ENCODE data around the gene MAP7.

Gene MAP7

DNA sequence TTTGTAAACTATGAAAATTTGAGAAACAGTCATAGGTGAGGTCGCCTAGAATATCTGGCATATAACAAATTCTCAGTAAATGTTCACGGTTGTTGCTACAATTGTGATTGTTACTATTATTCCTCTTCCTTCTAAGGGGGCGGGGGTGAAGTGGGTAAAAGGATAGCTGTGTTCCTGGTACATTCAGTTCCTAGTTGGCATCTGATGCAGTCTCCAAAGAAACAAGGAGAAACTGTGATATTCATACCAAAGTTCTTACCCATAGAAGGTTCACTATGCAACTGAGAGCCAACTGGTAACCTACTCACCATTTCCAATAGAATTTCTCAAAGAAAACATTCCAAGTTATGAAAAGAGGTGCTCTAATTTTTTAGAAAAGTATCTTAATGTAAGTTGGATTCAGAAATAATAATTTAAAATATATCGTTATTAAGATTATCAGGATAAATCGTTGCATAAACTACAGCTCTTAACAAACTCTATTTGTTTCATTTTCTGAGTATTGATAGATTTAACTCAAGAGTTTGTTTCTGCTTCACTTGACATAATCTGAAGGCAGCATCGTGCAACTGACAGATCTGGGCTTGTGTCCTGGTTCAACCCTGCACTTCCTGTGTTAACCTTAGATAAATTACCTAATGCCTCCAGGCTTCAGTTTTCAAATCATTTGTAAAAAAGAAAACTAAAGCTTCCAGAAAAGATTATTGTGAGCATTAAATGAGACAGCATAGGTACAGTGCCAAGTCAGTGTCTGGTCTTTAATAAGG lies 13.3 kb upstream of the MAP7 start:
- DNase-seq: no peak

DNA sequence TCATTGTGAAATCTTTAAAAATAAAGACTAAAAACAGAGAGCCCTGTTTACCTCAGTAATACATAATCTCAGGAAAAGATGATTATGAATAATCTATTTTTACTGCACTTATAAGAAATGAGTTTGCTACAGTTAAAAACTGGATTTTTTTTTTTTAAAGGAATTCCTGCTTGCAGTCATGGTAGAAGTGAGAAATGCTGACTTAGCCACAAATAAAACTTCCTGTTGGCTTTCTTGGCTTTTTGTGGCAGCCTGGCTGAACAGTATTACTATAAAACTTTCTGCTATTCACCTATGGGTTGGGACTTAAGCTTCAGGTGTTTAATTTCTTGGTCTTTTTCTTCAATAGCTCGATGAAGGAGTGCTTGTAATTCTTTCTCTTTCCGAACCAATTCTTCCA lies 12.0 kb upstream of the MAP7 start:
- no peak for DNase-seq

DNA sequence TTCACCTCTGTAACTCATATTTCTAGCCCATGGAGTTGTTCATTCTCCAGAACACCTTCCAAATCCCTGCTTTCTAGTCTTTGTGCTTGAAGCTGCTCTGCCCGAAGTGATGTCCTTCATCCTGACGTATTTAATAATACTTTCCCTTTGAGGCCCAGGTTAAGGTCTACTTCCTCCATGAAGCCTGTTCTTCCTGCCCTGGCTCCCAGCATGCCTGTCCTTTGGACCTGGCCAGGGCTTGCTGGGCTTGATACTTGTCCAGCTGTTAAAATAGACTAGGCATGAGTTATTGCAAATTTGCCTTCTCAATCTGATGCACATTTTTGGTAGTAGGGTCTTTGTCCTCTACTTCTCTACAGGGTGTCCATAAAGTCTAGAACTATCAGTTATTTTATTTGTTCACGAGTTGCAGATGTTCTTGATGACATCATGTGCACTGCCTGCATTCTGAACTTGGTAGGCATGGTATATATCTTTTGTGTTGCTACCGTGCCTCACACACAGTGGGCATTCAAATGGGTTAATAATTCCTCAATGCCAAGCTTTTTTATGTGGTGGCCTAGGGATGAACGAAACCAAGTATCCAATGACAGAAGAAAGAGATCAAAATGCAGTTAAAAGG lies 3.1 kb upstream of the MAP7 start:
- no peak for DNase-seq

DNA sequence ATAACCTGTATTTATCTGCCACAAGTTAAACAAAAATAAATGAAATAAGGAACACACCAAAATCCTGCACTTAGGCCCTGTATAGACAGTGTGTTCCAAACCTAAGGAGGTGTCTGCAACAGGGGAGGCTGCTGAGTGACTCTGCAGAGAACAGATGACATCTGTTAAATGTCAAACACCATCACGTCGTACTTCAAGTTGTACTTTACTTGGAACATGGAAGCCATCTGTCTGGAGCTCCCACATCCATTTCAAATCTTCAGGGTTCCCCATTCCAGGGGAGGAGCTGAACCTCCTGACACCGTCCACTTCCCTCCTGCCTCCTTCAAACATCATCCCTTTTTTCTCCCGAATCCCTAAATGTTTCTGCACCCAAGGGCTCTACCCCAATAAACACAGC lies 1.8 kb upstream of the MAP7 start:
- DNase-seq: no peak

DNA sequence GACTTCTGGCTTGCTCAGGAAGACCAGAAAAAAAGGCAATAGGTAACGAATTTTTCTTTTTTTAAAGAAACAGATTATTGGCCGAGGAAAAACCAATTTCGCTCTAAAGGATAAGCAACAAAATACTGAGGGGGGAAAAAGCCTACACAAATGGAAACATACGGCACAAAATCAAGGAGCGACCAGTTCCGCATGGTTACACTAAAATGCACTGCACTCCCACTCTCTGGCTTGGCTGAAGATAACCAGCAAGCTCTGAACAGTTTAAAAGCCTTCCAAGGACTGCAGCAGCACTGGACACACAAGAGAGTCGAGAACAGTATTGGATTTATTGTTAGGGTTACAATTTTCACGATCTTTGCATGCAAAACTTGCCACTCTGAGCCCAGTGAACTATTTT lies 881 bp upstream of the MAP7 start:
- no peak for DNase-seq

DNA sequence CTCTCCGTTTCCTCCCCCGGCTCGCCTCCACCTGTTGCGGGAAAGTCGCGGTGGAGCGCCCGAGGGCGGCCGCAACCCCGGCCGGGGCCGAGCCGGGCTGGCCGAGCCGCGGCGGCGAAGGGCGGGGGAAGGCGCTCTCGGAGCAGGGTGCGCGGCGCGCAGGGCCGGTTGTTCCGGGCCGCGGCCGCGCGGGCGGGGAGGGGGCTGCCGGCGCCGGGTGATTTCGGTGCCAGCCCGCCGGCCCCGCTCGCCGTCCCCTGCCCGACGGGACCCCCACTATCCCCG lies 235 bp downstream of the MAP7 start:
- no peak for DNase-seq

DNA sequence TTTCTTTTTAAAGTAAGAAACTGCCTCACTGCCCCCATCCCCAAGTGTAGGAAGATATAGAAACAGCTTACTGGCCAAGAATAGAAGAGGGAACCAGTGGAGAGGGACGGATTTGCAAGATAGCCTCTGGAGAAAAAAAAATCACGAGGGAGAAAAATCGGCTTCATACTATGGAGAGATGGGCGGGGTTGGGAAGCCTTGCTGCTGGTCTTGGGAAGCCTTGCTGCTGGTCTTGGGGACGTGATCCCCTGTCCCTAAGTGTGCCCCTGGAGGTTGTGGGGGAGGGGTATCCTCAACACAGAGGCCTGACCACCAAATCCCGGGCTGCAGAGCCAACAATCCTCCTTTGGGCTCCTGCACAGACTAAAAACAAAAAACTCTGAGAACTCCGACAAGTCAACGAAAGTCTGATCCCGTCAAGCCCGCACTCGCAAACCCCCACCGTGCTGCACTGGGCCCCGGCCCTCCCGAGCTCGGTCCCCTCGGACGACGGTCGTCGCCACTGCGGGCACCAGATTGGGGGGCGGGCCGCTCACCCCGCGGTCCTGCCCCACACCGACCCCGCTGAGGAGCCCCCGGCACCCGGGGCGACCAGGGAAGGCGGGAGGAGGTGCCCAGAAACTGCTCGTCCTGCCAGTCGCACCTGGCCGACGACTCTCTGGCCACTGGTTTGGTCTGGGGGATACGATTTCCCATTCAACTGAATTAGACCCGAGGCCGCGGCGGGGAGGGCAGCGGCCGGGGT lies 750 bp downstream of the MAP7 start:
- DNase-seq: no peak

DNA sequence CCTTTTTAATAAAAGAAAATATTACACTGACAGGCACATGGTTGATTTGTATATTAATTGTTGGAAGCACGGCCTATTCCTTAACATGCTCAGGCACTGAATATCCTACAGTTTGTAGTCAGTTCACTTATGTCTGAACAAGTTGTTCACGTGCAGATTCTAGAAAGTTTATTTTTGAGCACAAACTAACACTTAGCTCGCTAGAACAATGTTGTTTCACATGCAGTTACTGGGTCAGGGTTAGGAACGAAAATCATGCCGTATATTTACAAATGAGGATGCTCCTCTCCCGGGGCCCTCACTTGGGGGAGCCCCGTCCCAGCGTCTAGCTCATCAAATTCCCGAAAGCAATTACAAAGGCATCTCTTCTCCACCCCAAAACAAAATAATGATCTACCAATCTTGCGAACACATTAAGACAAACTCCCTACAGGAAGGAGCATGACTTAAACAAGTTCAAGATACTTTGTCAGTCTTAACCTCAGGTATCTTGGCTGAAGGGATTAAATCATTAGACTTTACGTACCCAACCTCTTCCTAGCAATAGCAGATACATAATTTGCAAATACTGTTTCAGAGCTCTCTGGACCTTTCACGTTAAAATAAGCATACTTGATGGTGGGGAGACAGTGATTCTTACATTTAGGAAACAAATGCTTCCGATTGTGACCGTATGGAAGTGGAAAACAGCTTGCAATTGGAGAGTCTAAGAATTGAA lies 1.5 kb downstream of the MAP7 start:
- DNase-seq: no peak

DNA sequence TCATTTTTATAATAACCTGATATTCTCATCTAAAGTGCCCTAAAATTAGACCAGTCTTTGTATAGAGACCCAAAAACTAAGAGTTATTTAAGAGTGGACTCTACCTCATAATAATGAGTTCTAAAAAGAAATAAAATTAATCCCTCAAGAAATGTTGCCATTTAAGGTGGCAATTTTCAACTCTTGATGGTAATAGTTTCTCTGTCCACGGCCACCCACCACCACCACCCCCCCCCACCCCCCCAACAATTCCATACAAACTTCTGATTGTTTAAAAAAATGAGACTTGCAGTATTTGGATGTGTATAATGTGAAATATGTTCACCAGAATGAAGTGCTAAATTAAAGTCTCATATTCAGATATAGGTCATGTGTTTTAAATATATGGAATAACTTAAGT lies 2.4 kb downstream of the MAP7 start:
- no peak for DNase-seq

DNA sequence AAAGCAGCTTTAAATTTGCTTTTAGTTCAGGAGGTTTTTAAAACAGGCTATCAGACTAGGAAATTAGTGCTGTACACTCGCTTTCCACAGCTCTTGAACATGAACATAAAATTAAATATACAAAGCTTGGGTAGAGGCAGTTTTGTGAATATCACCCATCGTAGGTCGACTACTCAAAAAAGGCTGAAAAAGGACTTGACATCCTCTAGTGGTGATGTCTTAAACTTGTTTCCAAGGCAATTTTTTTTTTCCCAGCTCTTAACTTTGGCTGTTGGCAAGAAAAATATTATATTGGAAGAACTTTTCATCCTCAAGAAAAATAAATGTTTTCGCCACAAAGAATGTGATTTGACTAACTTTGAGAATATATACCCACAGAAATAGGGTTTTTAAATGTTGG lies 2.9 kb downstream of the MAP7 start:
- no peak for DNase-seq

DNA sequence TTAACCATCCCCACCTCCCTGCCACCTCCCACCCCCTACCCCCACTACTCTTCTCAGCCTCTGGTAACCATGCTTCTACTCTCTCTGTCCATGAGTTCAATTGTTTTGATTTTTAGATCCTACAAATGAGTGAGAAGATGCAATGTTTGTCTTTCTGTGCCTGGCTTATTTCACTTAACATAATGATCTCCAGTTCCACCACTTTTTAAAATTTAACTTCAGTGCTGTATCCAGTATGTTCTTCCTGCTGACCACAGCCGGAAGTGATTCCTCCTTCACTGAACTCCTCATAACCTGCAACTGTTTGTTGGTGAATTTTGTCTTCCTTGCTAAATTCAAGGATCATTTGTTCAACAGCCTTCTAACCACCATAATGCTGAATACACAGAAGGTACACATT lies 3.9 kb downstream of the MAP7 start:
- no peak for DNase-seq

DNA sequence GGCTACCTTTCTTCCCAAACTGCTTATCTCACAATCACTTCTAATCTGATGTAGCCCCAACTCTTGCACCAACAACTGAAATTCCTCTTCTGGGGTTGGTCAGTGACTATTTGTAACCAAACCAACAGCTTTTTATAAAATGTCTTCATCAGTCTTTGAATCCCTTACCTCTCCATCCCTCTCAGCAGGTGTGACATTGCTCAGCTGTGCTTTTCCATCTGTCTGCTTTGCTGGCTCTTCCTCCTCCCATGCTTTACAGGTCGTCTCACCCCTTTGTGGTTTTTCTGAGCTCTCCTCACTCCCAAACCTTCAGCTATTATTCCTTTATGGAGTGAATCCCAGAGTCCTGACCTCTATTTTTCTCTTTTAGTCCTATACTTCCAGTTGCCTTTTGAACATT lies 5.9 kb downstream of the MAP7 start:
- DNase-seq: no peak

DNA sequence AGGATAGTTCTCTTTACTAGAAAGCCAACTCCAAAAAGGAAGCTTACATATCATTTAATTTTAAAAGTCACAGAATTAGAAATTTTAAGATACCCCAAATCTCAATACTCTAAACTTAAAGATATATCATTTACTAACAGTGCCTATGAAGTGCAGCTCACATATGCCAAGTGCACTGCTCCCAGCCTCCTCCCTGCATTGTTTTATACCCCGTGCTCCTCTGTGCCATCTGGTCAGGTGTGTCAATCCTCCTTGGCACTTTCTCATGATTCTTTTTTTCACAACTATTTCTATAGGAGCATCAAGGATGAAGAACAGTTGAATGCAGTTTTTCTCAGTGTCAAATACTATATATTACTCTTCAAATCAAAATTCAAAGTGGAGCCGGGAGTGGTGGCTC lies 8.8 kb downstream of the MAP7 start:
- DNase-seq: no peak

DNA sequence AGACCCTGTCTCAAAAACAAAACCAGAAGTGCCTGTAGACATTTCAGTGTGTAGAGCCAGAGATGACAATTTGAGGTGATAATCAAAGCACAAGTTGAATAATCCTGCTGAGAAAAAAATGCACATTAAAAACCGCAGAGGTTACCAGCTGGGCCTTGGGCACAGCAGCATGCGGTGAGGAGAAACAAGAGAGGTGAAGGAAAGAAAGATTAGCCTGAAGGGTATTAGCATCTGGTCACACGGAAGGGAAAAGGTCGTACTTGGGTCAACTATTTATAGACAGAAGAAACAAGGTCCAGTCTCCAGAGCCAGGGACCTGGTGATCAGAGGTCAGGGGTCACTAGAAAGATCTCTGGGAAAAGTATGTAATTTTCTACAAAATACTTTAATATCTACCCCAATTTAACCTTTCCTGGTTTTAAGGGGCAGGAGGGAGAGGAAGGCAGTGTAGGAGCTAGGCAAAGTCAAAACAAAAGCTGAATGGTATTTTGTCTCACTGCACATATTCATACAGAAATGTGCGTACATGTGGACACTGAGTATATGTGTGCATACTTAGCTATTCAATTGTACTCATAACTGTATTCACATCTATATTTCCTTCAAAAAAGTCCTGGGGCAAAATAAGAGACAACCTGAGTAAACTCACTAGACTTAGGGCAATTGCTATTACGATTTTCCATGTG lies 10.1 kb downstream of the MAP7 start:
- no peak for DNase-seq

DNA sequence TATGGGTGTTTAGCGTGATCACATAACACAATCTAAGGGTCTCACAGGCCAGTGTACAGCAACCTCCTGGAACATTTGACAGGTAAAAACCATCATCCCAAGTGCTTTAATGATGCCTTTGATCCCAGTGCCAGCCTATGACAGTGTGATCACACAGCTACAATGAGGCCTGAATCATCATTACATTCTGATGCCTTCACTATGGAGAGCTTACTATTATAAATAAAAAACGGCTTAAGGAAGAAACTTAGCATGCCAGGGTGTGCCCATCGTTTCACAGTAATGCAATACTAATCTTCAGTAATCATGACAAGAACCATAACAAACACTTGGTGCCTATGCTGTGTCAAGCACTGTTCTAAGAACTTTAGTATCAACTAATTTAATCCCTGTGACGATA lies 11.4 kb downstream of the MAP7 start:
- DNase-seq: no peak

DNA sequence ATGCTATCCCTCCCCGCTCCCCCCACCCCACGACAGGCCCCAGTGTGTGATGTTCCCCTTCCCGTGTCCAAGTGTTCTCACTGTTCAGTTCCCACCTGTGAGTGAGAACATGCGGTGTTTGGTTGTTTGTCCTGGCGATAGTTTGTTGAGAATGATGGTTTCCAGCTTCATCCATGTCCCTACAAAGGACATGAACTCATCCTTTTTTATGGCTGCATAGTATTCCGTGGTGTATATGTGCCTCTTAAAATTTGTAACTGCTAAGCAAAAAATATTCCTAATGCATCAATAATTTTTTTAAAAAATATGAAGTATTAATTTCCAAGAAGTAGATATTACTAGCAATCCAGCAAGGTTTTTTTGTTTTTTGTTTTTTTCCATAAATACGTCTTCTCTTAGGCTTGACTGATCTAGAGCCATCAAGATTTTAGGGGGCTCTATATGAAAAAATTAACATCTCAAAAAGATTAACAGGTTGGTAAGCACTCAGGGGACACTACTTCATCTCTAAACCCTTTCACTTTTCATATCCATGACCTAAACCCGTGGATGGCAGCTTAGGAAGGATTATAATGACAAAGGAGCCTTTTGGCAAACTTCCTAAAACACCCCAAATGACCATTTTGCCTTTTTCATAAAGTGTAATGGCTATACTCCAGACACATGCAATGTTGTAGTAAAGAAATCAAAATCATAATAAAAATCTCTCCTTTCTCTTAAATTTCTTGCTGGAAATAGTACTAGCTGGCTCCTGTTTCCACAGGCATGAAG lies 14.2 kb downstream of the MAP7 start:
- no peak for DNase-seq

DNA sequence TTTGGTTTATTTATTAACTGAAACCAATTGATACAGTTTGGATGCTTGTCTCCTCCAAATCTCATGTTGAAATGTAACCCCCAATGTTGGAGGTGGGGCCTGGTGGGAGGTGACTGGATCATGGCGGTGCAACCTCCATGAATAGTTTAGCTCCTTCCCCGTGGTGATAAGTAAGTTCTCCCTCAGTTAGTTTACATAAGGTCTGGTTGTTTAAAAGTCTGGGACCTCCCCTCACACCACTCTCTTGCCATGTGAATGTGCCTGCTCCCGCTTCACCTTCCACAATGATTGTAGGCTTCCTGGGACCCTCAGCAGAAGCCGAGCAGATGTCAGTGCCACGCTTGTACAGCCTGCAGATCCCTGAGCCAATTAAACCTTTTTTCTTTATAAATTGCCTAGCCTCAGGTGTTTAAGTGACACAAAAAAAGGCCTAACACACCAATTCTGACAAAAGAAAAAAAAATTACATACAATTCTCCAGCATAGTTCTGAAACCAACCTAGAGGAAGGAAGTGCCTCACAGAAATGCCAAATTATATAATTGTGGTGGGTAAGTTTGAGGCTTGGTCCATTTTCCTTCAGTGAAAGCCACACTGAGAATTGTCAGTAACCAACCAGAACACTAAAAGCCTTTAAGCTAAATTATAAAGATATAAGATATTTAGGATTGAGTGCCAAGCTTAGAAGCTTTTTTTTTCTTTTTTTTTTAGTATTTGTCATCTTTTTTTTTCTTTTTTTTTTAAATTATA lies 15.0 kb downstream of the MAP7 start:
- DNase-seq: no peak

DNA sequence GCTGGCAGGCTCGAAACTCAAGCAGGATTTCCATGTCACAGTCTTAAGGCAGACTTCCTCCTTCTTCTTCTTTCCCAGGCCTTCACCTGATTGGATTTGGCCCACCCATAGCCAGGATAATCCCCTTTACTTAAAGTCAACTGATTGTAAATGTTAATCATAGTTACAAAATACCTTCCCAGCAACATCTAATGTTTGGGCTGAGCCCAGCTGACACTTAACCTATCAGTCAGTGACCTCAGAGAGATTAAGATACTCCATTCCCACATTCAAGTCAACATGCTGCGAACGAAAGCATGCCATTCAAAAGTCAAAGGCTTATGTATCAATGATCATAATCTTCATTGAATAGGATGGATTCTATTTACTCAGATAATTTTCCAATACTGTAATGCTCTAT lies 16.0 kb downstream of the MAP7 start:
- no peak for DNase-seq

DNA sequence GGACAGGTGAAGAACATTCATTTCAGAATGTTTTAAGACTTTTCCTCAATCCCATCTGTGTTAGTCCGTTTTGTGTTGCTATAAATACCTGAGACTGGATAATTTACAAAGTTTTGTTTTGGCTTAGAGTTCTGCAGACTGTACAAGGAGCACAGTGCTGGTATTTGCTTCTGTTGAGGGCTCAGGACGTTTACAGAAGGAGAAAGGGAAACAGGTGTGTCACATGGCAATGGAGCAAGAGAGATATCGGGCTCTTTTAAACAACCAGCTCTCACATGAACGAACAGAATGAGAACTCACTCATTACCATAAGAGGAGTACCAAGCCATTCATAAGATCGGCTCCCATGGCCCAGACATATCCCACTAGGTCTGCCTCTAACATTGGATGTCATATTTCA lies 16.7 kb downstream of the MAP7 start:
- DNase-seq: no peak

DNA sequence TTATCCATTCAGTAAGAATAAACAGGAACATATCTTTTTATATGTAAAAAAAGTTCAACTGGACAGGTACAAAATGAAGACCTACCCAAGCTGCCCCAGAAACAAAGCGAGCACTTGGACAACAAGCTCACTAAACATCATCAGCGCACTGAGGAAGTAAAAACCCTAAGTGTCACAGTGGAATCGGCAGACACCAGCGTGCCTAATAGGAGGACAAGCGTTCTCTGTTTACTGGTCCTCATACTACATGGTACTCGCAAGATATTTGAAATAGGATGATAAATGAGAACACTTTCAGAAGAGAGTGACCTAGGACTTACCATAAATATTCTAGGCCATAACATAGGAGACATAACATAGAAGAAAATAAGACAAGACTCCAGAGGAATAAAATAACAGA lies 18.2 kb downstream of the MAP7 start:
- DNase-seq: no peak

DNA sequence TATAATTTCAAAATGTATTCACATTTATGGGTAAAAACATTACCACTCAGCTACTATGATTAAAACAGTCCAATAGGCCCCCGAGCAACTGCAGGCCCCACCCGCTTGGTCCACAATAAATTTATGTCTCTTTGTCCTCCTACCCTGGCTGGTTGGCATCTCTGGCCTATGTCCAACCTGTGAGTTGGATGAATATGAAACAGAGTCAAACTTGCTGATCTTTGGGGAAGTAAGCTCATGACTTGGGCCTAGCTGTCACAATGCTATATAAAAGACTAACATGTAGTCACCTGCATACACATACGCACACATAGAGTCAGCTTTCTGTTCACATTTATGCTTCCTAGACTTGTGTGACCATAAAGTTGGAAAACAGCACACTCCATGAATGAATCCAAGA lies 20.5 kb downstream of the MAP7 start:
- no peak for DNase-seq

DNA sequence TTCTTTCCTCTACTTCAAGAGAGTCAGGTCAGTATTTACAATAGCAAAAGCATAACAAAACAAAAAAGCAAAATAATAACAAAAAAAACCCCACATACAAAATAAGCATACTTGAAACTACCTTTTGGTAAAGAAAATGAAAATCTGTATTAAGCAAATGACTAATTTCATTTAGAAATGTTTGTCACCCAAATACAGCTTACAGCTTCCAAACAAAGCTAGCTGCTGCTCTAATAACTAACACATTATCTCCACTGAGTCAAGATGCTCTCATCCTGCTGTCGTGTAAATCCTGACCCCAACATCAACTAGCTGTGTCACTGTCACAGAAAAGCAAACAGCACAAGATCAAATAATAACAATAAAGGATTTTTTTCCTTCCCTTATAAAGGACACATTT lies 21.7 kb downstream of the MAP7 start:
- DNase-seq: no peak

All from stimulated activated CD4-positive, alpha-beta T cell treated with anti-CD3 and anti-CD28 coated beads, Interleukin-4, amount 100 ng/mL, for 24 hours (primary cell).